GM21786 (cell line): ENCODE results near the gene CARM1.
"Not testable (repeated sequence)": the region's sequence is repeated elsewhere in the genome, so short reads cannot be mapped to it uniquely, and the experiment has no call there.

Experiments
- ATAC-seq: cut with Tn5 transposase; IDR thresholded peaks from one replicate; pipeline ENCODE4 v1.9.1; 2021; ENCODE audit not compliant: unreplicated experiment

Gene CARM1

DNA sequence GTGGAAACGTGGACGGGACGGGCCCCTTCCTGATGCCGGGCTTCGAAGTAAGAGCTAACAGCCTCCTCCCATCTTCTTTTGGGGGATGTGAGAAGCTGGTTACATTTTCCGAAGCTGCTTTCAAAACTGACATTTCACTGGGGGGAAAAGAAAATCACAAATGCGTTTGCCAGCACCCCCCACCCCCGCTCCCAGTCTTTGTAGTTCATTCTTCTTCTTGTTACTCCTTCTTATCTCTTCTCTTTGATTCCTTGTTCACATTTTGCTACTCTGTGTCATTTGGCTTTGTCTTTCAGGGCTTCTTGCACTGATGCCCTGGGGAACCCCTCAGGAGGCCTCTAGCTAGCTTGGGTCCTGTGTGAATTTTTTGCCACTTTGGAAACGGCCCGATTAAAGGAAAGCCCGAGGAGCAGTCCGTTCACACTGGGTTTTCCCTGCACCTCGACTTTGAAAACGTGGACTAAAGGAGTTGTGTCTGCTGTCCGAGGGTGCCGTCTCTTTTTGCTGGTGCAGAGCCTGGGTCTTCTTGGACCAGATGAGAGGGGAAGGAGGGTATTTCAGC lies 1.3 kb downstream of the CARM1 start:
- no peak for ATAC-seq

DNA sequence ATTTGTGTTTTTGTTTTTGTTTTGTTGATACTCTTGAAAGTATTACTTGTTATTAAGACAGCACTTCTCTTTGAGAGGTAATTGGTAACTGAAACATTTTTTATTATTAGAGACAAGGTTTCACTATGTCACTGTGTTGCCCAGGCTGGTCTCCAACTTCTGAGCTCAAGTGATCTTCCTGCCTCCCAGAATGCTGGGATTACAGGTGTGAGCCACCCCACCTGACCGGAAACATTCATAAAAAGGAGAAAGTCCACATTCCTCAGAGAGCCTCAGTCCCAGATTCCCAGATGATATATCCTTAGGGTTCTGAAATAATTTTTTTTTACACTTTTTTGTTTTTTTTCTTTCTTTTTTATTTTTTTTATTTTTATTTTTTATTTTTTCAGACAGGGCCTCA lies 2.7 kb downstream of the CARM1 start:
- ATAC-seq = no peak

DNA sequence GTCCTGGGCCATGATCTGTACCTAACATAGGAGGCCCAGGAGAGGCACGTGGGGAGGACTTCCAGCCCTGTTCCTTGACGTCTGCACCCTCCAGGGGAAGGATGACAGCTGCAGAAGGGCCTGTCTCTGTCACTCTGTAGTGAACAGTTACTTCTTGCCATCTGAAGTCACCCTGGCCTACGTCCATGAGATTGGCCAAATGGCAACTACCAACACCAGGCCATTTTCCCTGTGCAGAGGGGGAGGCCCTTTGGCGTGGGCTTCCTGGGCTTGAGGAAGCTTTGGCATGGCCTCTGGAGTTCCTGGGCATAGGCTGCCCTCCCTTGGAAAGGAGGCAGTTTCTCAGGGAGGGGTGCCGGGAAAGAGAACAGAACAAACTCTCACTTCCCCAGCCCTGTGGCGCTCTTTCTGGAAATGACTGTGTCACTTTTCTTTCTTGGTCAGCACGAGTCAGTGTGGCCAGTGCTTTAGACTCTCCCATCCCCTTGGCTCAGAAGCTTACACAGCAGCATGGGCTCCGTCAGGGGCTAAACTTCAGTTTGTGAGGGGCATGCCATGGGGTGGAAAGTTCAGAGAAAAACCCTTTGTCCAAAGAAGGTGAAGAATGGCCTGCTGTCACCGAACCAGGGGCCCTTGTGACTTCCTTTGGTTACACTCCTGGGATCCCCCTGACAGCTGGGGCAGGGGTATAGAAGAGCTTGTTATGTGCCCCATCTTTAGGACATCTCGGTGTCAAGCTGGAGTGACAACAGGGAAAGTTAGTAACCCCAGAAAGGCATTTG lies 5.3 kb downstream of the CARM1 start:
- ATAC-seq = peak; percentile 70

DNA sequence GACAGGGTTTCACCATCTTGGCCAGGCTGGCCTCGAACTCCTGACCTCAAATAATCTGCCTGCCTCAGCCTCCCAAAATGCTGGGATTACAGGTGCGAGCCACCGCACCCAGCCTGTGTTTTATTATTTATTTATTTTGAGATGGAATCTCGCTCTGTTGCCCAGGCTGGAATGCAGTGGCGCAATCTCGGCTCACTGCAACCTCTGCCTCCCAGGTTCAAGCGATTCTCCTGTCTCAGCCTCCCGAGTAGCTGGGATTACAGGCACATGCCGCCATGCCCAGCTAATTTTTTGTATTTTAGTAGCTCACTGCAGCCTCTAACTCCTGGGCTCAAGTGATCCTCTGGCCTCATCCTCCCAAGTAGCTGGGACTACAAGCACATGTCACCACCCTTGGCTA lies 6.3 kb downstream of the CARM1 start:
- not testable (repeated sequence) for ATAC-seq

DNA sequence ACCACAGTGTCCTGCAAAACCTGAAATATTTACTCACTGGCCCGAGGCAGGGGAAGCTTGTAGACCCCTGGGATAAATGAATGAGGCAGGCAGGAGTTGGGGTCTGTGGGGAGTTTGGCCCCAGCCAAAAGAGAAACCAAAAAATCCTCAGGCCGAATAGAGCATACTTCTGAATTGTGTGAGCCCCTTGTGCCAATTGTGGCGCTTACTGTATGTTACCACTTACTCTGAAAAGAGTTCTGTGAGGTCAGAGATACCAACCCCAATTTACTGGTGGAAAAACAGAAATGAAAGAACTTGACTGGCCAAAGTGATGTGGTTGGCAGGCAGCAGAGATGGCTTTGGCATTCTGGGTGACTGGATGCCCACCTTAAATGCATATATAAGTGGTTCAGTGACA lies 6.9 kb downstream of the CARM1 start:
- no peak for ATAC-seq

DNA sequence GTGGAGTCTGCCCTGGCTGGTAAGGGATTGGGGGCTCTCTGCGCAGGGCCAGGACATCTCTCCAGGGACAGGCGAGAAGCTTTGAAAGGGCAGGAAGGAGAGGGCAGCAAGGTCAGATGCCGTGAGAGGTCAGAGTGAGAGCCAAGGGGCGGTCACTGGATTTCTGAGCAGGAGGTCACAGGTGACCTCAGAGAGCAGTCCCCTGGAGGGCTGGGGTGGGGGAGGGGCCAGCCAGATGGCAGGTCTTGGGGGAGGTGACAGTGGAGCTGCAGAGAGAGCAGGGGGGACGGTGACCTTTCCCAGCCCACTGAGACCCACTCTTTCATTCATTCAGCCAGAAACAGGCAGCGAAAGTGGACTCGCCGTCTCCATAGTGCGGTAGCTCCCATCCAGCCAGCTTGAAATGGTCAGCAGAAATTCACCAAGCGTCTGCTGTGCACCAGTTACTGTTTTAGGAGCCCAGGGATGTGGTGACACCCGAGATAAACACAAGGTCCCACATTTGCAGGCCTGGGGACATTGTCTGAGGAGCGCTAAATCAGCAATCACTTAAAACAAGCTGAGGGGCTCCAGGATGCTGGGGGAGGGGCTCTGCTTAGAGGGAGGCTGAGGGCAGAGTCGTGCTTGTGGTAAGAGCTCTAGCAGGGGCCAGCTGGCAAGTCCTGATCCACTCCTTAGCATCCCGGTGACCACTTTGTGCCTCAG lies 10.2 kb downstream of the CARM1 start:
- no peak for ATAC-seq

DNA sequence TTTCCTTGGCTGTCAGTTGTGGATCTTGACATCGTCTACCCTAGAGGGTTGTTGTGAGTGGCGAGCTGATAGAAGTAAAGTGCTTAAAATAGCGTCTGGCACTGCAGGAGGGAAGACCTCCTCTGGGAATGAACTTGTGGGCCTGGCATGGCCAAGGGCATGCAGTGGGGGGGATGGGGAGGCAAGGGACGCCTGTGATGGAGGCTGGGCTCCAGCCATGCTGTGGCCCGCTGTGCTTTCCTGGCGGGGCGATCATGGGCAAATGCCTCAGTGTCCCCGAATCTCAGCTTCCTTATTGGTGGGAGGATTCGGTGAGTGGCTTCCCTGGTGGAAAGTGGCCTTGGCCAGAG lies 10.7 kb downstream of the CARM1 start:
- ATAC-seq = no peak

DNA sequence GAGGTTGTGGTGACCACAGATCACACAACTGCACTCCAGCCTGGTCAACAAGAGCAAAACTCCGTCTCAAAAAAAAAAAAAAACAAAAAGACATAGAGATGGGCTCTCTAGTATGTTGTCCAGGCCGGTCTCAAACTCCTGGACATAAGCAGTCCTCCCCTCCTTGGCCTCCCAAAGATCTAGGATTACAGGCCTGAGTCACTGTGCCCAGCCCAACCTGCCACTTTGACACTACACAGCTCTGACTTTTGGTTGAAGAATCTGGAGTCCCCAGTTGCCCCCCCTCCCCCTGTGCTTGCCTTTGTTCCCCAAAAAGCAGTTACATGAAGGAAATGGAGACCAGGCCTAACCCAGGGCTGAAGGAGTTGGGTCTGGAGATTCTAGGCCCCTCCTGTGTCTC lies 12.9 kb downstream of the CARM1 start:
- no peak for ATAC-seq

DNA sequence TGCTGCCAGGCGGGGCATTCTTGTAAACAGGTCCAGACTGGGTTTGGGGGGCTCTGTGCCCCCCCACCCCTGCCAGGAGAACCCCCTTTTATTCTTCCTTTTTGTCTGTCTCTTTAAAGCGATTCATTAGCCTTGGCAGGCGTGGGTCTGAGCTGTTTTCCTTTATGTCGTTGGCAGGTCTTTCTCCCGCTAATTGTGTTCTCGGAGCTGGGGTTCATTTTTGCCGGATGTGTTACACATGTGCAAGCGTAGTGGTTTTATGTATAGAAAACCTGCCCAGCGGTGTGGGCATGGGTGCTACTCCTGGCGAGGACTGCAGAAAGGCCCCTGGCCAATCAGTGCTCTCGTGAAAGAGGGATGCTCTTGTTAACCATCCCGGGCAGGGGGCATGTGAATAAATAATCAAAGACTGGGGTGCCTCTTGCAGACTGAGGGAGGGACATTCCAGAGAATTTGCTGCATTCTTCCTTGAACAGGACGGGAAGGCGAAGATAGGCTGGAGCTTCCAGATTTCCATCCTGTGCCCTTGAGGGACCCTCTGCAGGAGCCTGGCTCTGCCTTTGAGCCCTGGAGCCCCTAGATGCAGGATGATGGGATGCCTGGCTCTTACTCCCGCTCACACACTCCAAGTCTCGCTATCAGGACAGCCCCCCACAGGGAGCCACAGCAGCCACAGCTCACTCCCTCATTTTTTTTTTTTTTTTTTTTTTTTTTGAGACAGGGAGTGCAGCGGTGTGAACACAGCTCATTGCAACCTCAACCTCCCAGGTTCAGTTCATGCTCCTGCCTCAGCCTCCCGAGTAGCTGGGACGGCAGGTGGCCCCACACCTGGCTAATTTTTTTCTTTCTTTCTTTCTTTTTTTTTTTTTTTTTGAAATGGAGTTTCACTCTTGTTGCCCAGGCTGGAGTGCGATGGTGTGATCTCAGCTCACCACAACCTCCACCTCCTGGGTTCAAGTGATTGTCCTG lies 14.1 kb downstream of the CARM1 start:
- ATAC-seq = no peak

DNA sequence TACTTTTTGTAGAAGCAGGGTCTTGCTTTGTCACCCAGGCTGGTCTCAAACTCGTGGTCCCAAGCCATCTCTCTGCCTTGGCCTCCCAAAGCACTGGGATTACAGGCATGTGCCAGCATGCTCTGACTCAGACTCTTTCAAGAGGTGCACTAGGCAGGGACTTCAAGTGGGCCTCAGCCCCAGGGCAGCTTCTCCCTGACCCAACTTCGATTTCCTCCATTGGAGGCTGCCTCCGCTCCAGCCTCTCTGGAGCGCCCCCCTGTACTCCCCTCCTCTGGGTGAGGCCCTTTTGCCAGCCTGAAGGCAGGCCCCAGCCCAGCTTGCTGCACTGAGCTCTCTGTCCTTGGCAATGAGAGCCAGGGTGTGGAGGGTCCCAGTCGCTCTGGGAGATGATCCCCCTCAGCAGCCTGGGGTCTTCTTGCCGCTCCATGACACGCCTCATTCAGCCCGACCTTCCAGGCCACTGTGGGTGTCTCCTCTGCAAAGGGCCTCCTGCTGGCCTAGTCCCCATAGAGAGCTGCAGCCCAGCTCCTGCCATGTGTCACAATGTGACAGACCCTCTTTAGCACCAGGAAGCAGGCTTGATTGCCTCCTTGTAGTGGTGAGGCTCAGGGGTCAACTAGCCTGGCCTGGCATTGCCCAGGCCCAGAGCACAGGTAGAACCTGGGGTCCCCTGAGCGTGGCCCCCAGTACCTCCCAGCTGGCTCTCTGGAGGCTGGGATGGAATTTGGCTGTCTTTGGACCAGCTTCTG lies 16.4 kb downstream of the CARM1 start:
- no peak for ATAC-seq

DNA sequence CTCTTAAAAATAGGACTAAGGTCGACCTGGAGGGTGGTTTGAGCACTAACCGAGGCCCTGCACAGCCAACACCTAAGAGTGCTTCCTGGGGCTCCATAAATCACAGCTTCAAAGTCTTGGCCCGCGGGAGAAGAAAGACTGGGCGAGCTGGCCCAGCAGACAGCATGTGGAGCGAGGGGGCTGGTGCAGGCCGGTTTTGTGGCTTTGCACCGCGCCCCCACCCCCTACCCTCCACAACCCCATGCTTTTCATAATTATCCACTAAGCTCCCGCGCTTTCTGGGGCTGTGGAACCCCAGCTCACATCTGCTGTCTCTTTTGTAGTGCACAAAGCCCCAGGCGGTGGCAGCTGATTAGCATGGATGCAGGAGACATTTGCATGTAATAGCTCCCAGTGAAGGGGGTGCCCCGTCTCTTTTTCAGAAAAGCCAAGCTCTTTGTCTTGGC lies 17.1 kb downstream of the CARM1 start:
- ATAC-seq = no peak

DNA sequence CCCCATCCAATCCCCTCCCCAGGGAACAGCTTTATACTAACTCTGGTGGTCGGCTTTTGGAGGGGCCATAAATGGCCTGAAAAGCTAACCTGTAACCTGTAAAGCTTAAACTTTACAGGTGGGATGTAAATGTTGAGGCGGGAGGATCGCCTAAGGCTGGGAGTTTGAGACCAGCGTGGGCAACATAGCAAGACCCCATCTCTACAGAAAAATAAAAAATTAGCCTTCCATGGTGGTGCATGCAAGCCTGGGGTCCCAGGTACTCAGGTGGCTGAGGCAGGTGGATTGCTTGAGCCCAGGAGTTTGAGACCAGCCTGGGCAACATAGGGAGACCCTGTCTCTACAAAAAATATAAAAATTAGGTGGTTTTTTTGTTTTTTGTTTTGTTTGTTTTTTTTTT lies 18.5 kb downstream of the CARM1 start:
- no peak for ATAC-seq

DNA sequence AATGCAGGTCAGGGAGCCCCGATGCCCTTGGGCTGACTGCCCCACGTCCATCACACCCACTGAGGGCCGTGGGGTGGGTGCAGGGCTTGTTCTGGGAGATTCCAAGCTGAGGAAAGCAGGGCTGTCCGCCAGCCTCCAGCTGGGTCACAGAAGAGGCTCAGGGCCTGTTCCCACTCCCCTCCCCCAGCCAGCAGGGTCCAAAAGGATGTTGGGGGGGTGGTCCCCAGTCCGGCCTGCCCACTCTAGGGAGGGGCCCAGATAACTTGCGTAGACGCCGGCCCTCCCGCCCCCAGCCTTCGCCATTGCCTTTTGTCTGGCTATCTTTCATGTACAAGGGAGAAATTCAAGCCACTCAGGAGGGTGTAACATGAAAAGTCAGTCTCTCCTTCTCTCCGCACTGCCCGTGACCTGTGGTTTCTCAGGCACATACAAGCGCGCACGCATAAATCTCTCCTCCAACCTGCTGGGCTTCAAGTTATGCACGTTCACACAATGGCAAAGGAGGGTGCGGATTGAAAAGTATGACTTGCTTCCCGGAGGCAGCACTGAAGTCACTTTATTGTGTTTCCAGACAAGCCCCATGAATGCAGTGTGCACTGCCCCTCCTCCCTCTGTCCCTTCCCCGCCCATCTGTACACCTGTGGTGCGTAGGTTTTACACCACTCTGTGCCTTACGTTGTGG lies 20.2 kb downstream of the CARM1 start:
- no peak for ATAC-seq

DNA sequence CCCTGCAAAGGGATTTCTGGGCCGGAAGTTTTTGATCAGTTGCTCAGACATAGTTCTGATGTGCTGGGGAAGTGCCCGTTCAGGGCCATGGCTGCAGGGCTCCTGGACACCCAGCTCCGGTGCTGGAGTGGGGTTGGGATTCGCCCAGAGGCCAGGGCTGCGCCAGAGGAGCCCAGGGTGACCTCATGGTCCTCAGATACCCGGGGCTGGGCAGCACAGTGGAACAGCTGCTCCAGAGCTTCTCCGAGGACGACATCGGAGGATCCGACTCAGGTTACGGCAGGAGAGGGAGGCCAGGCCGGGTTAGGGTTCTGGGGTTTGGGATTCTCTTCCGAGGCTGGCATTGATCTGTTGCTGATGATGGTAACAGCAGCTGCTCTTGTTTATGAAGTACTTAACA lies 20.9 kb downstream of the CARM1 start:
- ATAC-seq = no peak

DNA sequence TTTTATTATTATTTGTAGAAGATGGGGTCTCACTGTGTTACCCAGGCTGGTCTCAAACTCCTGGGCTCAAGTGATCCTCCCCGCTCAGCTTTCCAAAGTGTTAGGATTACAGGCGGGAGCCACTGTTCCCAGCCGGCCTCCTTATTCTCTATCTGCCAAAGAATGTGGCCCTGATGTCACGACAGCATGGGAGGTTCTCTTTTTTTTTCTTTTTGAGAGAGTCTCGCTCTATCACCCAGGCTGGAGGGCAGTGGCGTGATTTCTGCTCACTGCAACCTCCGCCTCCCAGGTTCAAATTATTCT lies 23.5 kb downstream of the CARM1 start:
- no peak for ATAC-seq

DNA sequence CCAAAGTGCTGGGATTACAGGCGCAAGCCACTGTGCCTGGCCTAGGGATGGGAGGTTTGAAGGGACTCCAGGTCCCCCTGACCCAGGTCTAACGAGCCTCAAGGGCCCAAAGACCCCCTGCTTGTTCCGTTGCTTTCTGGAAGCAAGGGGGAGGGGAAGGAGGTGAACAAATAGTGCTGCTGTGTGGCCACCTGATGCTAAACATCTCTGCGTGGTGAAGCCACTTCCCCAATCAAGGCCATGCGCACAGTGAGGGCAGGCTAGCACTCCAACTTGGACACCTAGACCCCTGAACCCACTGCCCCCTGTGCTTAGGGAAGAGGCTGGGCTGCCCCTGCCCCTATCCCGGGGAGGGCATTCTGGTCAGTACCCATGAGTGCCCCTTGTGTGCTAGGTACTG lies 24.0 kb downstream of the CARM1 start:
- ATAC-seq = no peak

DNA sequence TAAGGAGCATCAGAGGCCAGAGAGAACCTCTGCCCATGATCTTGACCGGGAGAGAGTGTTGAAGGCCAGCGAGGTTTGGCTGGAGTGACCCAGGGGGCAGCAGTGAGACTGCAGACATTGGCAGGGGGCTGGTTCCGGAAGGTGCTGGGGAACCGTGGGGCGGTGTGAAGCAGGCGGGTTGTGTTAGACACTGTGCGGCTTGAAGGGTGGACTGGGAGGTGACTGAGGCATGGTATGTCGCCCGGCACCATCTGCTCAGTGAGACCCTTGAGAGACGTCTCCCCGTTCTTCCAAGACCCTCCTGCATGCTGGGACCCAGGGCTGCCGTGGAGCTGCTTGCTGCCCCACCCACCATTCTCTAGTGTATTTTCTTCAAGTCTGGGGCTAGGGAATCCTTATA lies 24.6 kb downstream of the CARM1 start:
- ATAC-seq = no peak

DNA sequence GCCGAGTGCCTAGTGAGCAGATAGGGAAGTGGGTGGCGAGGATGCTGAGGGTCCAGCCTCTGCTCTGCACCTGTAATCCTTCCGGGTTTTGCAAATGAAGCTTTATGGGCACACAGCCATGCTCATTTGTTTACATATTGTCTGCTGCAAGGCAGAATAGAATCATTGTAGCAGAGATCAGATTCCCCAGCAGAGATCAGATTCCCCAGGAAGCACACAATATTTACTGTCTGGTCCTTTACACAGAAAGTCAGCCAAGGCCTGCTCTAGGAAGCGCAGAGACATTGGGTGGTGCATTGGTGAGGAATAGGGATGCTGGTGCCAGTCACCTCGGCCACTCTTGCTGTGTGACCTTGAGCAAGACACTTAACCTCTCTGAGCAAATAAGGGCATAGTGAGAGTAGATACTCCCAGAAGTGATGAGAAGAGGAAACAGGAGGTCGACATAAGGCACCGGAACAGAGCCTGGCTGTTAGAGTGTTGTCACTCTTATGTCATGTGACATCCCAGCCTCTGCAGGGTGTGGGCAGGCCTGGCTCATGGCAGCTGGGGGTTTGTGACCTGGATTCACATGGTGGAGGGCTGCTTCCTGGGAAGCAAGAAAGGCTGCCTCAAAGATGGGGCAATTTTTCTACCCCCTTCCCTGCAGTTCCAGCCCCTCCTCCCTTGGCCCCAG lies 25.6 kb downstream of the CARM1 start:
- ATAC-seq = no peak

DNA sequence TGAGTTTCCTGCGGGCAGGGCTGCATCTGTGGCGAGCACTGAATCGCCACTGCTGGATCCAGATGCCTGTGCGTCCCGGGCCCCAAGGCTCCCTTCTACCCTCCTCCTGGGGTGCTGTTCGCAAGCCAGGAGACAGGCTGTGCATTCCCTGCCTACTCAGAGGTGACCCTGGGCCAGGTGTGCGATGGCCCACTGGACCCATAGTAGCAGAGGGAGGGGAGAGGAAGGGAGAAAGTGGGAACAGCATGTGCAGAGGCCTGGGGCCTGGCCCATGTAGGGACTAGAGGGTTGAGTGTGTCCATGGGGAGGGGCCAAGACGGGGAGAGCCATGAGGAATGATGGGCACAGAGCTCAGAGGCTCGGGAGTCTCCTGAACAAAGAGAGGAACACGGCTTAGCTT lies 27.3 kb downstream of the CARM1 start:
- no peak for ATAC-seq
